ENCODE data around the gene ZBTB20.

ZBTB20 gene

DNA sequence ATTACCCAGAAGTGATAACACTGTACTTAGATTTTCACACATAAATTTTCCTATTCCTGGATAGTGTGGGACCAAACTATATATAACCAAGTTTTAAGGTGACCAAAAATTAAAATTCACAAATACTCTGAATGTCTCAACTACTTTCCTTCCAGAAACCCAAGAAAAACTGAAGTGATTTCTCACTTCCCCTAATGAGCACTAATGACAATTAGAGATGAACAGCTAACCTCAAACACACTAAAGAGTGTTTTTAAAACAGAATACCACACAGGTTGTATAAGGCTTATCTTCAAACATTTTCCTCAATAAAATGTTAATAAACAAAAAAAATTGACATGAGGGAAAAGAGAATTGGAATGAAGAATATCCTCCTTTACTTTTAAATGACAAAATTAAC, 188.2 kb downstream of the ZBTB20 start:
- no peak overlapping the region for H3K4me3 ChIP-seq (ENCODE audit: insufficient read depth, low read length, poor library complexity, severe bottlenecking)
- H3K27ac ChIP-seq (ENCODE audit: low read depth, low read length) = no peak overlapping the region
- no peaks in the 10 kb centered on the region for H3K79me2 ChIP-seq (ENCODE audit: insufficient read depth, low read length)
- H3K36me3 ChIP-seq (ENCODE audit: low read length) = no peaks in the 10 kb centered on the region
- H3K9me2 ChIP-seq (replicated peaks; ENCODE audit: insufficient read depth, low read length) = no peaks in the 10 kb centered on the region
- no peak overlapping the region for H3K9ac ChIP-seq (ENCODE audit: low read length)
- no peaks in the 10 kb centered on the region for H4K20me1 ChIP-seq (ENCODE audit: low read depth, low read length)
- no peak overlapping the region for H3K4me2 ChIP-seq (ENCODE audit: low read depth, low read length, poor library complexity, severe bottlenecking)
- TF ChIP-seq, protein P1, sequence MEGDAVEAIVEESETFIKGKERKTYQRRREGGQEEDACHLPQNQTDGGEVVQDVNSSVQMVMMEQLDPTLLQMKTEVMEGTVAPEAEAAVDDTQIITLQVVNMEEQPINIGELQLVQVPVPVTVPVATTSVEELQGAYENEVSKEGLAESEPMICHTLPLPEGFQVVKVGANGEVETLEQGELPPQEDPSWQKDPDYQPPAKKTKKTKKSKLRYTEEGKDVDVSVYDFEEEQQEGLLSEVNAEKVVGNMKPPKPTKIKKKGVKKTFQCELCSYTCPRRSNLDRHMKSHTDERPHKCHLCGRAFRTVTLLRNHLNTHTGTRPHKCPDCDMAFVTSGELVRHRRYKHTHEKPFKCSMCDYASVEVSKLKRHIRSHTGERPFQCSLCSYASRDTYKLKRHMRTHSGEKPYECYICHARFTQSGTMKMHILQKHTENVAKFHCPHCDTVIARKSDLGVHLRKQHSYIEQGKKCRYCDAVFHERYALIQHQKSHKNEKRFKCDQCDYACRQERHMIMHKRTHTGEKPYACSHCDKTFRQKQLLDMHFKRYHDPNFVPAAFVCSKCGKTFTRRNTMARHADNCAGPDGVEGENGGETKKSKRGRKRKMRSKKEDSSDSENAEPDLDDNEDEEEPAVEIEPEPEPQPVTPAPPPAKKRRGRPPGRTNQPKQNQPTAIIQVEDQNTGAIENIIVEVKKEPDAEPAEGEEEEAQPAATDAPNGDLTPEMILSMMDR (IDR thresholded peaks at IDR 0.05; ENCODE audit: insufficient read depth, low read length, poor library complexity, severe bottlenecking) = no peak
- no peak for TF ChIP-seq EZH2phosphoT487 (conservative IDR thresholded peaks at IDR 0.05; ENCODE audit: low read length)
- no peak overlapping the region for H2AFZ ChIP-seq (ENCODE audit: low read depth, low read length, severe bottlenecking)
- no peaks in the 10 kb centered on the region for H3K27me3 ChIP-seq (ENCODE audit: low read length)
- no peaks in the 10 kb centered on the region for H3F3A ChIP-seq (ENCODE audit: insufficient read depth)
- no peaks in the 10 kb centered on the region; the same call in 1 of the 2 replicates for H3K9me3 ChIP-seq (ENCODE audit: insufficient read depth, low read length)

DNA sequence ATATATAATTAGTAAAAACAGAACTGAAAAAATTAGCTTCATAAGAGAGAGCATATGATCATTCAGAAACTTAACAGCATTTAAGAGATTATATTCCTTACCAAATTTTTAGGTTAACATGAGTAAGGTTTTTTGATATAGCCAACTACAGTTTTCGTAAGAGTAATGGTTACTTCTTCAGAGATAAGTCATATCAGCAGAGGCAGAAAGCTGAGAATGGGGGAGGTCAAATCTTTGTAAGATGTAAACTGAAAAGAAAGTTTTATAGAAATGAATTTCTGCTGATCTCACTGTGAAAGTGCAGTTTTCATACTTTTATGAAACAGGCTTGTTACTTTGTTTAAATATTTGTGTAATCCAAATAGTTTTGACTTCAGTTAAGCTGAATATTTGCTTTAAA, 193.3 kb downstream of the ZBTB20 start:
- no peaks in the 10 kb centered on the region for H4K20me1 ChIP-seq (ENCODE audit: low read depth, low read length)
- H3K4me2 ChIP-seq (ENCODE audit: low read depth, low read length, poor library complexity, severe bottlenecking) = no peak overlapping the region
- H3K27me3 ChIP-seq (ENCODE audit: low read length) = no peaks in the 10 kb centered on the region
- H3K9ac ChIP-seq (ENCODE audit: low read length) = no peak overlapping the region
- no peaks in the 10 kb centered on the region for H3K79me2 ChIP-seq (ENCODE audit: insufficient read depth, low read length)
- no peaks in the 10 kb centered on the region for H3K9me2 ChIP-seq (replicated peaks; ENCODE audit: insufficient read depth, low read length)
- no peaks in the 10 kb centered on the region for H3F3A ChIP-seq (ENCODE audit: insufficient read depth)
- no peak overlapping the region for H2AFZ ChIP-seq (ENCODE audit: low read depth, low read length, severe bottlenecking)
- no peak overlapping the region for H3K4me3 ChIP-seq (ENCODE audit: insufficient read depth, low read length, poor library complexity, severe bottlenecking)
- no peaks in the 10 kb centered on the region for H3K36me3 ChIP-seq (ENCODE audit: low read length)
- no peak overlapping the region for H3K27ac ChIP-seq (ENCODE audit: low read depth, low read length)
- TF ChIP-seq, protein P1 (IDR thresholded peaks at IDR 0.05; ENCODE audit: insufficient read depth, low read length, poor library complexity, severe bottlenecking) = no peak
- H3K9me3 ChIP-seq (ENCODE audit: insufficient read depth, low read length) = peaks cover 11% of the 10 kb centered on the region

DNA sequence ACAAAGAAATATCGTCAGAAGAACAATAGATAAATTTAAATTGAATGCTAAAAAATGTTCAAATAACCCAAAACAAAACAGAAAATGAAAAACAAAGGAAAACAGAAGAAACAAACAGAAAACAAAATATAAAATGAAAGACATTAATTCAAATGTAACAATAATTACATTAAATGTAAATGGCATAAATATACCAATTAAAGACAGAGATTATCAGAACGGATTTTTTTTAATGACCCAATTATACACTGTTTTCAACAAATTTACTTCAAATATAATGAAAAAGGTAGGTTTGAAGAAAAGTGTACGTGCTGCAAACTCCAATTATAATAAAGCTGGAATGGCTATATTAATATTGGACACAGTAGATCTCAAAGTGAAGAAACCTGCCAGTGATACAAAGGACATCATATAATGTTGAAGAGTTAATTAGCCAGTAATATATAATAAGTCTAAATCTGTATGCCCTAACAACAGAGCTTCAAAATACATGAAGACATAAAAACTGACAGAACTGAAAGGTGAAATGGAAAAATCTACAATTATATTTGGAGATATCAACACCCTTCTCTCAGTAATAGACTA, 193.8 kb downstream of the ZBTB20 start:
- no peaks in the 10 kb centered on the region for H4K20me1 ChIP-seq (ENCODE audit: low read depth, low read length)
- no peak overlapping the region for H3K4me3 ChIP-seq (ENCODE audit: insufficient read depth, low read length, poor library complexity, severe bottlenecking)
- no peak overlapping the region for H3K27ac ChIP-seq (ENCODE audit: low read depth, low read length)
- no peaks in the 10 kb centered on the region for H3K36me3 ChIP-seq (ENCODE audit: low read length)
- H3K4me2 ChIP-seq (ENCODE audit: low read depth, low read length, poor library complexity, severe bottlenecking) = no peak overlapping the region
- H2AFZ ChIP-seq (ENCODE audit: low read depth, low read length, severe bottlenecking) = no peak overlapping the region
- H3K9ac ChIP-seq (ENCODE audit: low read length) = no peak overlapping the region
- TF ChIP-seq, protein P1 (IDR thresholded peaks at IDR 0.05; ENCODE audit: insufficient read depth, low read length, poor library complexity, severe bottlenecking) = no peak
- no peak for TF ChIP-seq EZH2phosphoT487 (conservative IDR thresholded peaks at IDR 0.05; ENCODE audit: low read length)
- H3K9me2 ChIP-seq (replicated peaks; ENCODE audit: insufficient read depth, low read length) = no peaks in the 10 kb centered on the region
- H3K9me3 ChIP-seq (ENCODE audit: insufficient read depth, low read length) = peaks cover 11% of the 10 kb centered on the region
- H3K79me2 ChIP-seq (ENCODE audit: insufficient read depth, low read length) = no peaks in the 10 kb centered on the region
- H3K27me3 ChIP-seq (ENCODE audit: low read length) = no peaks in the 10 kb centered on the region
- H3F3A ChIP-seq (ENCODE audit: insufficient read depth) = no peaks in the 10 kb centered on the region

All from SU-DHL-6 (cell line).